SK-N-SH (cell line): Measurements from ENCODE around the gene STAT5B.

Experiments
- EP300 ChIP-seq, 2 experiments: IDR thresholded peaks; 2 replicates each; pipeline versions ENCODE4 v1.4.0 to v1.6.1; 2012; ENCODE audit warnings: borderline replicate concordance in 1 of 2, low read depth in 1 of 2, low read length in 1 of 2
- FOXJ3 ChIP-seq: sonication (generic); formaldehyde crosslinking; IDR thresholded peaks from 2 replicates; pipeline ENCODE4 v1.5.1; 2020; ENCODE audit warnings: mild to moderate bottlenecking, missing genetic modification reagents
- MAX ChIP-seq: IDR thresholded peaks from 2 replicates; pipeline ENCODE4 v1.4.0; 2012; ENCODE audit warnings: low read depth
- SIN3A ChIP-seq: IDR thresholded peaks from 2 replicates; pipeline ENCODE4 v1.6.1; 2012; ENCODE audit warnings: low read depth, mild to moderate bottlenecking, low read length, moderate library complexity, borderline replicate concordance
- YY1 ChIP-seq: IDR thresholded peaks from 2 replicates; pipeline ENCODE4 v1.4.0; 2012; ENCODE audit warnings: low read depth, mild to moderate bottlenecking

GRCh38 chr17:42225646-42226045, 50.5 kb downstream of the STAT5B start:
- TF ChIP-seq EP300 (IDR thresholded peaks at IDR 0.05; ENCODE audit: borderline replicate concordance in 1 of 2, low read depth in 1 of 2, low read length in 1 of 2) (no peak), SIN3A (no peak), FOXJ3 (CRISPR knock-in tag) (no peak), YY1 (no peak), MAX (no peak)
